ENCODE results near the gene CLIC4. TPM values are rescaled to one million over a fixed set of nuclear protein-coding genes. Genes with fewer than 3 reads are reported as not detected.

The CLIC4 gene
- total and polyA plus RNA-seq, 10 of the 15 experiments (the other 5 are each of a cell fraction or from before 2014, with no cell fraction given), result 20.4 to 107 (median 69.6) TPM

GRCh38 chr1:24828887-24829192 lies 83.6 kb downstream of the CLIC4 start (continued):
- TF ChIP-seq CBX3 (IDR thresholded peaks at IDR 0.05; ENCODE audit: borderline replicate concordance, low read depth) (no peak), RAD21 (IDR thresholded peaks at IDR 0.05; ENCODE audit: insufficient read depth, low read depth, low read length) (no peak), ESRRA (IDR thresholded peaks at IDR 0.05; ENCODE audit: low read length) (no peak), E2F8 (IDR thresholded peaks at IDR 0.05; ENCODE audit: low read depth, partially characterized antibody) (no peak), MXI1 (IDR thresholded peaks at IDR 0.05; ENCODE audit: low read depth, low read length) (no peak), NR2F1 (conservative IDR thresholded peaks at IDR 0.05) (no peak), NKRF (conservative IDR thresholded peaks at IDR 0.05) (no peak)
